Measurements from ENCODE around the gene CNPY1.

Gene CNPY1

DNA sequence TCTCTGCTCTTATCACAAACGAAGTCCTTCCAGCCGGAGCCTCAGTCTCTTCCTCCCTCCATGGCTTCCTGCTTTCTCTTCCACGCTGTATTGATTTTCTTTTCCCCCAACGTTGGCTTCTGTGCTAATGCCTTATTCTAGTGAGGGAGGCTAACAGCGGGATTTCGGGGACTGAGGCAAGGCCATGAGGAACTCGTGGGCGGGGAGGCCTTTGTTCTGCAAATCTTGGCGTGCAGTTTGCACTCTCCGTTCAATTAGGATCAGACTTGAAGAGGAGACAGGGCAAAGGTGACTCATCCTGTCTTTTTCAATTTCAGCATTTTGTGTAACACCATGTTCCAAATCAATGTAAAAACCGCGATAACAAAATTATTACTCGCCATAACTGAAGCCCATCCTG lies 63.1 kb downstream of the CNPY1 start:
- H3K4me1 ChIP-seq = no peaks in the 10 kb centered on the region
- no peak overlapping the region for H2AFZ ChIP-seq
- no peak overlapping the region for H3K9ac ChIP-seq
- no peaks in the 10 kb centered on the region for H3K36me3 ChIP-seq (ENCODE audit: control insufficient read depth, insufficient read depth, low read length)
- H3K9me3 ChIP-seq (ENCODE audit: control insufficient read depth, low read length) = no peaks in the 10 kb centered on the region
- H3K79me2 ChIP-seq = no peaks in the 10 kb centered on the region
- H3K4me3 ChIP-seq (ENCODE audit: low read depth, low read length) = no peak overlapping the region
- H3K4me2 ChIP-seq (ENCODE audit: low read length) = no peak overlapping the region
- H3K27ac ChIP-seq = no peak overlapping the region
- TF ChIP-seq, protein P1, sequence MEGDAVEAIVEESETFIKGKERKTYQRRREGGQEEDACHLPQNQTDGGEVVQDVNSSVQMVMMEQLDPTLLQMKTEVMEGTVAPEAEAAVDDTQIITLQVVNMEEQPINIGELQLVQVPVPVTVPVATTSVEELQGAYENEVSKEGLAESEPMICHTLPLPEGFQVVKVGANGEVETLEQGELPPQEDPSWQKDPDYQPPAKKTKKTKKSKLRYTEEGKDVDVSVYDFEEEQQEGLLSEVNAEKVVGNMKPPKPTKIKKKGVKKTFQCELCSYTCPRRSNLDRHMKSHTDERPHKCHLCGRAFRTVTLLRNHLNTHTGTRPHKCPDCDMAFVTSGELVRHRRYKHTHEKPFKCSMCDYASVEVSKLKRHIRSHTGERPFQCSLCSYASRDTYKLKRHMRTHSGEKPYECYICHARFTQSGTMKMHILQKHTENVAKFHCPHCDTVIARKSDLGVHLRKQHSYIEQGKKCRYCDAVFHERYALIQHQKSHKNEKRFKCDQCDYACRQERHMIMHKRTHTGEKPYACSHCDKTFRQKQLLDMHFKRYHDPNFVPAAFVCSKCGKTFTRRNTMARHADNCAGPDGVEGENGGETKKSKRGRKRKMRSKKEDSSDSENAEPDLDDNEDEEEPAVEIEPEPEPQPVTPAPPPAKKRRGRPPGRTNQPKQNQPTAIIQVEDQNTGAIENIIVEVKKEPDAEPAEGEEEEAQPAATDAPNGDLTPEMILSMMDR (IDR thresholded peaks at IDR 0.05) = no peak
- no peaks in the 10 kb centered on the region for H3K27me3 ChIP-seq (ENCODE audit: control insufficient read depth, insufficient read depth, low read length)

DNA sequence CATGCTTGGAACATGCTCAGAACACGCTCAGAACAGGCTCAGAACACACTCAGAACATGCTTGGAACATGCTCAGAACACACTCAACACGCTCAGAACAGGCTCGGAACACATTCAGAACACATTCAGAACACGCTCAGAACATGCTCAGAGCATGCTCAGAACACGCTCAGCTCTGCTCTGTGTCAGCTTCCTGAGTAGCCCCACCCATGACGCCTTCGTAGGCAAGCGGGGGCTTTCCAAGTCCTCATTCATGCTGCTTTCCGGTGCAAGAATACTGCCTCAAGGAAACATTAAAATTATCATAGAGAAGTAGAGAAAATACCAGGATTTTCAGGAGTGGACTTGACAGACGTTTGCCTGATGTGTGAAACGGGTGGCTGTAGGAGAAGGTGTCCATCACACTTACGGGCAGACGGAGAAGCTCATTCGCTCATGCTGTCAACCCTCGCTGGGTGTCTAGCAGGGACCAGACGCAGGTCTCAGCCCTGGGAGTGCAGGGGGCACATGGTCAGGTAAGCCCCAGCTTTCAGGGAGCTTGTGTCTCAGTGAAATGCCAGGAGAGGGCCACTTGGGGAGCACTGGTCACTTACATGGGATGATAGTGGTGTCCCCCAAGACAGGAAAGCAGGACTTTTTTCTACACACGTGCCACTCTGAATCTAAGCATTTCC lies 63.7 kb downstream of the CNPY1 start:
- Histone ChIP-seq H3K27ac (no peak overlapping the region), H3K4me1 (no peaks in the 10 kb centered on the region), H3K9me3 (ENCODE audit: control insufficient read depth, low read length) (no peaks in the 10 kb centered on the region), H3K79me2 (no peaks in the 10 kb centered on the region), H3K4me2 (ENCODE audit: low read length) (no peak overlapping the region), H2AFZ (no peak overlapping the region), H3K27me3 (ENCODE audit: control insufficient read depth, insufficient read depth, low read length) (no peaks in the 10 kb centered on the region), H3K36me3 (ENCODE audit: control insufficient read depth, insufficient read depth, low read length) (no peaks in the 10 kb centered on the region), H3K9ac (no peak overlapping the region), H3K4me3 (ENCODE audit: low read depth, low read length) (no peak overlapping the region)
- TF ChIP-seq, protein P1 (IDR thresholded peaks at IDR 0.05) = no peak

DNA sequence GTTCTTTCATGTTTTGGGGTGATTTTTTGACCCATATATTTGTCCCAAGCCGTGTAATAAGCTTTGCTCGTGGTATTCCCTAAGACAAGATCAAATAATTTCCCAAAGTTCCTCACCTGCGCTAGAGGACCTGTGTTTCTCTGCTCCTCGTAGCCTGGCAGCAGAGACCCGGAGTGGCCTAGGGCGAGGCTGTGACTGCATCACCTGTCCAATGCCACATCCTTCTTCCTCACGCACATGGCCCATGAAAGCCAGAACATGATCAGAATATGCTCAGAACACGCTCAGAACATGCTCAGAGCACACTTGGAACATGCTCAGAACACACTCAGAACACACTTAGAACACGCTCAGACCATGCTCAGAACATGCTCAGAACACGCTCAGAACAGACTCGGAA lies 64.6 kb downstream of the CNPY1 start:
- H3K4me2 ChIP-seq (ENCODE audit: low read length) = no peak overlapping the region
- TF ChIP-seq, protein P1 (IDR thresholded peaks at IDR 0.05) = no peak
- H3K27ac ChIP-seq = no peak overlapping the region
- no peak overlapping the region for H2AFZ ChIP-seq
- no peaks in the 10 kb centered on the region for H3K36me3 ChIP-seq (ENCODE audit: control insufficient read depth, insufficient read depth, low read length)
- no peaks in the 10 kb centered on the region for H3K4me1 ChIP-seq
- no peak overlapping the region for H3K9ac ChIP-seq
- H3K9me3 ChIP-seq (ENCODE audit: control insufficient read depth, low read length) = no peaks in the 10 kb centered on the region
- H3K79me2 ChIP-seq = no peaks in the 10 kb centered on the region
- H3K27me3 ChIP-seq (ENCODE audit: control insufficient read depth, insufficient read depth, low read length) = no peaks in the 10 kb centered on the region
- no peak overlapping the region for H3K4me3 ChIP-seq (ENCODE audit: low read depth, low read length)

DNA sequence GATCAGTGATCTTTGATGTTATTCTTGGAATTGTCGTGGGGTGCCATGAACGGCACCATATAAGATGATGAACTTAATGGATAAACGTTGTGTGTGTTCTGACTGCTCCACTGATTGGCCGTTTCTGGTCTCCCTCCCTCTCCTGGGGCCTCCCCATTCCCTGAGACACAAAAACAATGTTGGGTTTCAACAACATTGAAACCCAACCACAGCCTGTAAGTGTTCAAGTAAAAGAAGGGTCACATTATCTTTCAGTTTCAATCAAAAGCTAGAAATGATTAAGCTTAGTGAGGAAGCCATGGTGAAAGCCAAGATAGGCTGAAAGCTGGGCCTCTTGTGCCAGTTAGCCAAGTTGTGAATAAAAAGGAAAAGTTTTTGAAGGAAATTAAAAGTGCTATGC lies 68.9 kb downstream of the CNPY1 start:
- H3K4me1 ChIP-seq = no peaks in the 10 kb centered on the region
- no peak overlapping the region for H3K9ac ChIP-seq
- no peak overlapping the region for H3K4me2 ChIP-seq (ENCODE audit: low read length)
- H3K27ac ChIP-seq = no peak overlapping the region
- TF ChIP-seq, protein P1 (IDR thresholded peaks at IDR 0.05) = no peak
- H3K9me3 ChIP-seq (ENCODE audit: control insufficient read depth, low read length) = no peaks in the 10 kb centered on the region
- no peaks in the 10 kb centered on the region for H3K79me2 ChIP-seq
- H3K36me3 ChIP-seq (ENCODE audit: control insufficient read depth, insufficient read depth, low read length) = no peaks in the 10 kb centered on the region
- no peak overlapping the region for H3K4me3 ChIP-seq (ENCODE audit: low read depth, low read length)
- no peaks in the 10 kb centered on the region for H3K27me3 ChIP-seq (ENCODE audit: control insufficient read depth, insufficient read depth, low read length)
- H2AFZ ChIP-seq = no peak overlapping the region

DNA sequence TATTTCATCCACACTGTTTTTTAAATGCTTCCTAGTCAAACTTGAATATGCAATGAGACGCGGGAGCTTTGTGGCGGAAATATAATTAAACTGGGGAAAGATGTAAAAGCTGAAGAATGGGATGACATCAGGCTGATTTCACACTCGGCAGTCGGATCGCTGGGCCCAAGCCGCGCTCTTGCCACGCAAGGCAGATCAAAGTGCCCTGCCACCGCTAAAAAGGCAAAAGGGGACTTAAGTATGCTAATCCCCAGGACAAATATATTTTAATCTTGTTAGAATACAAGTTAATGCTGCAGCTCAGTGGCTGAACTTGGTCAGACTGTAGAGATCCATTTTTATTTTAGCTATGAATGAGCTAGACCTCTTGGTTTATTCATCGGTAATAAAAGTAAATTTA lies 74.6 kb downstream of the CNPY1 start:
- Histone ChIP-seq H3K79me2 (no peaks in the 10 kb centered on the region), H3K27ac (no peak overlapping the region), H3K4me1 (no peaks in the 10 kb centered on the region), H3K4me3 (ENCODE audit: low read depth, low read length) (no peak overlapping the region), H3K4me2 (ENCODE audit: low read length) (no peak overlapping the region), H2AFZ (no peak overlapping the region), H3K36me3 (ENCODE audit: control insufficient read depth, insufficient read depth, low read length) (no peaks in the 10 kb centered on the region), H3K9ac (no peak overlapping the region), H3K27me3 (ENCODE audit: control insufficient read depth, insufficient read depth, low read length) (peaks cover 24% of the 10 kb centered on the region), H3K9me3 (ENCODE audit: control insufficient read depth, low read length) (no peaks in the 10 kb centered on the region)
- TF ChIP-seq, protein P1 (IDR thresholded peaks at IDR 0.05) = no peak

Measured in parathyroid adenoma (tissue), 2 donors.